Heart right ventricle (tissue), 16 donors: Measurements from ENCODE around the gene NR5A2. TPM values are rescaled to one million over a fixed set of nuclear protein-coding genes. Genes with fewer than 3 reads are reported as not detected.

ENCODE experiments used
- ATAC-seq, 8 donors: fragments of 200-7000 bp; cut with Tn5 transposase; one replicate each; pipeline ENCODE4 v1.9.1; 2020; ENCODE audit warnings: mild to moderate bottlenecking in 8 of 8, moderate library complexity in 8 of 8, moderate number of reproducible peaks in 1 of 8
- DNase-seq, 2 donors: peaks; one replicate each; pipeline ENCODE4 v3.0.0-alpha.2; 2020
- H3K27ac ChIP-seq, 10 donors: fragments of 200-600 bp; sonication (generic) in 2 of 10; one replicate each; pipeline versions ENCODE4 v1.5.0 to v1.8.0; 2020 to 2022; ENCODE audit warnings: mild to moderate bottlenecking in 3 of 10
- H3K27me3 ChIP-seq, 7 donors: fragments of 200-600 bp; one replicate each; pipeline ENCODE4 v1.8.0; 2021 to 2022; ENCODE audit warnings: mild to moderate bottlenecking in 2 of 7
- H3K36me3 ChIP-seq, 9 donors: fragments of 200-600 bp; sonication (generic) in 1 of 9; one replicate each; pipeline versions ENCODE4 v1.5.0 to v1.8.0; 2020 to 2022; ENCODE audit warnings: mild to moderate bottlenecking in 2 of 9
- H3K4me1 ChIP-seq, 9 donors: fragments of 200-600 bp; sonication (generic) in 1 of 9; one replicate each; pipeline versions ENCODE4 v1.5.0 to v1.8.0; 2020 to 2022; ENCODE audit warnings: mild to moderate bottlenecking in 4 of 9
- H3K4me3 ChIP-seq, 10 donors: fragments of 200-600 bp; sonication (generic) in 2 of 10; one replicate each; pipeline versions ENCODE4 v1.5.0 to v1.8.0; 2020 to 2022; ENCODE audit warnings: mild to moderate bottlenecking in 7 of 10, moderate library complexity in 2 of 10
- H3K9me3 ChIP-seq, 11 donors: fragments of 200-600 bp in 10 of 11; sonication (generic) in 2 of 11; one replicate each; pipeline versions ENCODE4 v1.5.0 to v1.8.0; 2013 to 2022; ENCODE audit warnings: mild to moderate bottlenecking in 2 of 11, control low read depth in 1 of 11, moderate library complexity in 1 of 11
- WGBS, 2 donors: extraction: QIAGEN DNeasy Blood & Tissue Kit; methylation state at CpG; one replicate each; pipeline ENCODE4 v1.1.7; 2013; ENCODE audit warnings: inconsistent platforms in 1 of 2; 5-methylcytosine and 5-hydroxymethylcytosine counted together
- intact Hi-C, 10 donors: fragments of 100-400 bp; cut with DNase I; formaldehyde crosslinking; loops; one replicate each; pipeline versions ENCODE4 v1.11.1 to v1.14.2; 2022
- polyA plus RNA-seq, 2 donors: library from polyadenylated mRNA; stranded (reverse); fragments of 200-250 nt; gene quantifications; one replicate each; pipeline ENCODE4 v1.2.3, GENCODE V29; 2013
- total RNA-seq, 10 donors: library from RNA; stranded (reverse); fragmentation: NEBNext Ultra II Directional in 3 of 10; extraction: Animal tissue kit (Norgen Biotek cat#: 25700) in 3 of 10; gene quantifications; one replicate each; pipeline versions ENCODE4 v1.2.1 to v1.2.4, GENCODE V29; 2021 to 2023
- TF ChIP-seq, protein P1 (sequence below), 9 donors: fragments of 200-600 bp; sonication (generic) in 2 of 9; IDR thresholded peaks; one replicate each; pipeline versions ENCODE4 v1.5.0 to v1.8.0; 2021 to 2022; ENCODE audit warnings: antibody characterized with exemption in 9 of 9, mild to moderate bottlenecking in 5 of 9, moderate library complexity in 1 of 9
- donor health status: Arrhythmogenic right ventricular cardiomyopathy.
- donor health status: ischemic (EF 13 %, LVEDD 7.1; RV severe dilation, severe dysfunction).
- donor health status: healthy with polysubstance abuse.
- donor health status: DM: no; HTN: yes; CAD: no.
- donor health status: DM: no; HTN: no; CAD: no.
- donor health status: ischemic (EF 25% LVEDD 6.9; RV normal size, moderate dysfunction).
- donor health status: ischemic (EF 25% LVEDD 5.7; RV mildly dilated, moderate dysfunction).
- donor health status: healthy.
- donor health status: DM: yes; HTN: yes; CAD: no.
- donor health status: Ischemic cardiomyopathy.
- donor health status: ischemic (EF 35%, LVEDD 5.7; RV mildly dilated, moderate dysfunction).
- donor health status: nonischemic (EF 11% LVEDD 7.7; RV severe dilation, severe dysfunction).
- donor health status: DM: yes; HTN: yes; CAD: no.
- donor health status: PGD.
- donor health status: ischemic (EF 29% LVEDD 5.4; RV normal size, mild dysfunction).
- donor health status: nonischemic (EF 23%, LVEDD 6.1; RV moderate dilation, normal function).

The NR5A2 gene
- total and polyA plus RNA-seq, 12 donors = 0.52 to 1.9 (median 1.3) TPM

DNA sequence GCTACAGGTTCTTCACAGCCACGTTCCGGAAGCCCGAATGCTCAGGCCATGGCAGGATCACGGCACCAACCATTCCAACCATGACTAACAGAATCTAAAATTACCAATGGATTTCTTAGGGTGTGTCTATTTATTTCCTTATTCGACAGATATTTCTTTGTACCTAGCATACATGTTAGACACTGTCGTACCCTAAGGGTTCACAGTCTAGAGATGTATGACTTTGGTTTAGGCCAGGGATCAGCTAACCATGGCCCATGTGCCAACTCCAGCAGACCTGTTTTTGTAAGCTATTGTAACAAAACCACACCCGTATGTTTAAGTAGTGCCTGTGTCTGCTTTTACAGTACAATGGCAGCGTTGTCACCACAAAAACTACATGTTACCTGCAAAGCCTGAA, 167.0 kb downstream of the NR5A2 start:
- Histone ChIP-seq H3K9me3 (no peaks in the 10 kb centered on the region), H3K4me3 (no peak overlapping the region), H3K27ac (no peak overlapping the region), H3K36me3 (no peaks in the 10 kb centered on the region), H3K27me3 (no peaks in the 10 kb centered on the region), H3K4me1 (no peaks in the 10 kb centered on the region)
- WGBS, 2 donors = 88 to 94% methylated on average over 8 of the region's 8 CpGs
- ATAC-seq (no peak), DNase-seq (no peak)
- intact Hi-C loops = no loop called here
- TF ChIP-seq, protein P1, sequence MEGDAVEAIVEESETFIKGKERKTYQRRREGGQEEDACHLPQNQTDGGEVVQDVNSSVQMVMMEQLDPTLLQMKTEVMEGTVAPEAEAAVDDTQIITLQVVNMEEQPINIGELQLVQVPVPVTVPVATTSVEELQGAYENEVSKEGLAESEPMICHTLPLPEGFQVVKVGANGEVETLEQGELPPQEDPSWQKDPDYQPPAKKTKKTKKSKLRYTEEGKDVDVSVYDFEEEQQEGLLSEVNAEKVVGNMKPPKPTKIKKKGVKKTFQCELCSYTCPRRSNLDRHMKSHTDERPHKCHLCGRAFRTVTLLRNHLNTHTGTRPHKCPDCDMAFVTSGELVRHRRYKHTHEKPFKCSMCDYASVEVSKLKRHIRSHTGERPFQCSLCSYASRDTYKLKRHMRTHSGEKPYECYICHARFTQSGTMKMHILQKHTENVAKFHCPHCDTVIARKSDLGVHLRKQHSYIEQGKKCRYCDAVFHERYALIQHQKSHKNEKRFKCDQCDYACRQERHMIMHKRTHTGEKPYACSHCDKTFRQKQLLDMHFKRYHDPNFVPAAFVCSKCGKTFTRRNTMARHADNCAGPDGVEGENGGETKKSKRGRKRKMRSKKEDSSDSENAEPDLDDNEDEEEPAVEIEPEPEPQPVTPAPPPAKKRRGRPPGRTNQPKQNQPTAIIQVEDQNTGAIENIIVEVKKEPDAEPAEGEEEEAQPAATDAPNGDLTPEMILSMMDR (IDR thresholded peaks at IDR 0.05) = no peak

DNA sequence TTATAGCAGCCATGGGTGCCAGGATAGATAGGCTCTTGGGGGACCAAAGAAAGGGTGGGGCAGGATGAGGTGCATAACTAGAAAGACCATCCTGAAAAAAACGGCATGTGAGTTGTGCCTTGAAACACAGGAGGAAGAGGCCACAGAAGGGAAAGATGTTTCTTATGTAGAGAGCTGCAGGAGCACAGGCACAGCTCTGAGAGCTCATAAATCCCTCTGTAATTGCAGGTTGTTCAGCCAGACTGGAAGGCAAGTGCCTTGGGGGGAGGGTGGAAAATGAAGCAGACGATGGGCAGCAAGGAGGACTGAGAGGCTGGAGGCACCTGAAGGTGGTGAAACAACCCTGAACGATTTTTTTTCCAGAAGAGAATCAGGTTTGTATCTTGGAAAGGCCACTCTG, 170.7 kb downstream of the NR5A2 start:
- intact Hi-C loops = no loop called here
- DNase-seq = no peak
- no peak for ATAC-seq
- Histone ChIP-seq H3K27me3 (no peaks in the 10 kb centered on the region), H3K9me3 (peaks cover 0 to 9% (median 0%) of the 10 kb centered on the region in 11 donors), H3K4me3 (no peak overlapping the region), H3K27ac (no peak overlapping the region), H3K36me3 (no peaks in the 10 kb centered on the region), H3K4me1 (no peaks in the 10 kb centered on the region)
- 48 to 53% methylated on average over 3 of the region's 3 CpGs for WGBS, 2 donors
- TF ChIP-seq, protein P1 (IDR thresholded peaks at IDR 0.05) = no peak

DNA sequence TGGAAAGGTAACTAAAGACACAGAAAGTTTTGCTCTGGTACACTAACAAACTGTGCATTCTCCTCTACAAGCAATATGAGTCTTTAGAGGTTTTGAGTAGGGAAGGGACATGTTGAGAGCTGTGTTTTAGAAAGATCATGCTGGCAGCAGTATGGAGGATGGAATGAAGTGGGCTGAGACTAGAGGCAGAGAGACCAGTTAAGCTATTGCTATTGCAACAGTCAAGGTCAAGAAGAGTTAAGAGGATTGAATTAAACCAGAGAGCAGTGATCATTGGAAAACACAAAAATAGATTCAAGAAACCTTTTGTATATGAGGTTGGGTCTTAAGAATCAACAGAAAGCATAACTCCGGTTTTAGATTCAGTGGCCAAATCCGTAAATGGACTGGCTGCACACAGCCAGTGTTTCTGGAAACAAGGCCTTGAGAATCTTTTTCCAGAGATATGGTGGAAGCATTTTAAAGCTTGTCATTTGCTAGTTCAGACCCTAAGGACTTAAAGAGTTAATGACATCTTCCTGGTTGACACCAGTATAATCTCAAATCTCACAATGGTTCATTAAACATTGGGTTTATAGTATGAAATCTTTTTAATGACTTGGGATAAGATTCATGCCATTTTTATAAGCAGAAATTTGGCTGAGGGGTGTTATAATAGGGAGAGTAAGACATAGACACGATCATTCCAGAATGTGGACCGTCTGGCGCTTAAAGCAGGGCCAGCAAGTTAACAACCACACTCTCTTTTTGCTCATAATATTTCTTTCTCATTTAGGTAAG, 177.9 kb downstream of the NR5A2 start:
- no peak for ATAC-seq

DNA sequence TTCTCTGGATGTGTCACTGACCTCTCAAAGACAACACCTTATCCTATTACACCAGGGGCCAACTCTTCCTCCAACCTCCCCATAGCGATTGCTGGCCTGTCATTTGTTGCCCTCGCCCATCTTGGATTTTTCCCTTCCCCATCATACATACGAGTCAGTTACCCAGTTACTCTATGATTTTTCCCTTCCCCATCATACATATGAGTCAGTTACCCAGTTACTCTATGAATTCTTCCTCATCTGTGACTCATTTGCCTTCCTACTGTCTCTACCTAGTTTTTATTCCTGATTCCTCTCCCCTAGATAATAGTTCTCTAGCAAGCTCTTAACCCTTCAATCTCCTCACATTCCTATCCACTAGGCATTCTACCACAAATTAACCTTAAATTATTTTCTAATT, 178.8 kb downstream of the NR5A2 start:
- H3K27me3 ChIP-seq = no peaks in the 10 kb centered on the region
- DNase-seq (no peak), ATAC-seq (no peak)
- no peak overlapping the region for H3K4me3 ChIP-seq
- intact Hi-C loops = no loop called here
- no peaks in the 10 kb centered on the region for H3K9me3 ChIP-seq
- H3K27ac ChIP-seq = no peak overlapping the region
- TF ChIP-seq, protein P1 (IDR thresholded peaks at IDR 0.05) = no peak
- no peaks in the 10 kb centered on the region for H3K4me1 ChIP-seq
- no peaks in the 10 kb centered on the region for H3K36me3 ChIP-seq
- 87 to 91% methylated on average over 3 of the region's 3 CpGs for WGBS, 2 donors

More for the DNA sequence above, 177.9 kb downstream of the NR5A2 start:
- DNase-seq = no peak
- Histone ChIP-seq H3K4me1 (no peaks in the 10 kb centered on the region), H3K27ac (no peak overlapping the region), H3K27me3 (no peaks in the 10 kb centered on the region), H3K36me3 (no peaks in the 10 kb centered on the region), H3K4me3 (no peak overlapping the region), H3K9me3 (peaks cover 0 to 5% (median 0%) of the 10 kb centered on the region in 11 donors)
- 56 to 93% methylated on average over 5 of the region's 5 CpGs for WGBS, 2 donors
- intact Hi-C loops = no loop called here
- TF ChIP-seq, protein P1 (IDR thresholded peaks at IDR 0.05) = no peak
